ENCODE results near the gene OGA.

DNA sequence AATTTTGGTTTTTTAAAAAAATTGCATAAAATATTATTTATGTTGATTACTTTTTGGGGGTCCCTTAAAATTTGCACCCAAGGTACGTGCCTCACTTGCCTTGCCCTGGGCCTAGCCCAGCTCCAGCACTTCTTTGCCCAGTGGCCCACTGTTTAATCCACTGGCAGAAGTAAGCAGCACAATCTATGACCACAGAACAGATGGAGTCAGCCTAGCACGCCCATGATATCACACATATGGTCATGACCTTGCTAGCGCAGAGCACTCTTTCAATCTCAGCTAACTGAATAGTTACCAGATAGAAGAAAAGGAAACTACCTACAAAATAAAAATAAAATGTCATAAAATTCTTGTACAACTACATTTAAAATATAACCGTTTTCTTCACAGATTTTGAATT is 5.6 kb downstream of the OGA start:
- TF ChIP-seq, protein P1, sequence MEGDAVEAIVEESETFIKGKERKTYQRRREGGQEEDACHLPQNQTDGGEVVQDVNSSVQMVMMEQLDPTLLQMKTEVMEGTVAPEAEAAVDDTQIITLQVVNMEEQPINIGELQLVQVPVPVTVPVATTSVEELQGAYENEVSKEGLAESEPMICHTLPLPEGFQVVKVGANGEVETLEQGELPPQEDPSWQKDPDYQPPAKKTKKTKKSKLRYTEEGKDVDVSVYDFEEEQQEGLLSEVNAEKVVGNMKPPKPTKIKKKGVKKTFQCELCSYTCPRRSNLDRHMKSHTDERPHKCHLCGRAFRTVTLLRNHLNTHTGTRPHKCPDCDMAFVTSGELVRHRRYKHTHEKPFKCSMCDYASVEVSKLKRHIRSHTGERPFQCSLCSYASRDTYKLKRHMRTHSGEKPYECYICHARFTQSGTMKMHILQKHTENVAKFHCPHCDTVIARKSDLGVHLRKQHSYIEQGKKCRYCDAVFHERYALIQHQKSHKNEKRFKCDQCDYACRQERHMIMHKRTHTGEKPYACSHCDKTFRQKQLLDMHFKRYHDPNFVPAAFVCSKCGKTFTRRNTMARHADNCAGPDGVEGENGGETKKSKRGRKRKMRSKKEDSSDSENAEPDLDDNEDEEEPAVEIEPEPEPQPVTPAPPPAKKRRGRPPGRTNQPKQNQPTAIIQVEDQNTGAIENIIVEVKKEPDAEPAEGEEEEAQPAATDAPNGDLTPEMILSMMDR (IDR thresholded peaks at IDR 0.05): no peak
- TF ChIP-seq EZH2 (IDR thresholded peaks at IDR 0.05) (no peak), EZH2phosphoT487 (IDR thresholded peaks at IDR 0.05) (no peak)

All from neural progenitor cell (in vitro differentiated cells).